ENCODE measurements around the gene NCR2. TPM values are rescaled to one million over a fixed set of nuclear protein-coding genes. Genes with fewer than 3 reads are reported as not detected.

The NCR2 gene
- total RNA-seq, 2 experiments from 2014 or later, result not detected

GRCh38 chr6:41298785-41299502 lies 36.5 kb upstream of the NCR2 start:
- ChIA-PET CTCF (ENCODE audit: unreplicated experiment) (no interaction called here), POLR2A (interaction anchor here (0.6 to 1.0 kb wide), 3 partner anchors 9 to 19 kb away, joined by 3 to 5 read pairs (median 4); no protein-coding TSS in a partner anchor)
- Histone ChIP-seq H3K36me3 (ENCODE audit: insufficient read depth, low read length) (no peaks in the 10 kb centered on the region), H3K4me2 (ENCODE audit: low read length) (peak overlapping the region; percentile 51), H3K9me3 (ENCODE audit: low read length) (peaks cover 26% of the 10 kb centered on the region; the same call in 1 of the 2 replicates), H3K9me2 (ENCODE audit: insufficient read depth, low read length) (no peaks in the 10 kb centered on the region), H3K4me3 (ENCODE audit: low read depth, low read length, poor library complexity, severe bottlenecking) (peak overlapping the region; percentile 18), H3K27ac (ENCODE audit: low read depth, low read length, poor library complexity, severe bottlenecking) (peak overlapping the region; percentile 7), H3K79me2 (ENCODE audit: insufficient read depth, low read depth, low read length) (no peaks in the 10 kb centered on the region), H3K4me1 (ENCODE audit: insufficient read depth, low read length, poor library complexity, severe bottlenecking) (peaks cover 15% of the 10 kb centered on the region), H4K20me1 (ENCODE audit: insufficient read depth, low read length) (no peaks in the 10 kb centered on the region; the same call in 1 of the 2 replicates), H2AFZ (ENCODE audit: low read length) (peak overlapping the region; percentile 64)
- no TSS peak for BruUV-seq (replicated peaks)
- TF ChIP-seq, protein P1, sequence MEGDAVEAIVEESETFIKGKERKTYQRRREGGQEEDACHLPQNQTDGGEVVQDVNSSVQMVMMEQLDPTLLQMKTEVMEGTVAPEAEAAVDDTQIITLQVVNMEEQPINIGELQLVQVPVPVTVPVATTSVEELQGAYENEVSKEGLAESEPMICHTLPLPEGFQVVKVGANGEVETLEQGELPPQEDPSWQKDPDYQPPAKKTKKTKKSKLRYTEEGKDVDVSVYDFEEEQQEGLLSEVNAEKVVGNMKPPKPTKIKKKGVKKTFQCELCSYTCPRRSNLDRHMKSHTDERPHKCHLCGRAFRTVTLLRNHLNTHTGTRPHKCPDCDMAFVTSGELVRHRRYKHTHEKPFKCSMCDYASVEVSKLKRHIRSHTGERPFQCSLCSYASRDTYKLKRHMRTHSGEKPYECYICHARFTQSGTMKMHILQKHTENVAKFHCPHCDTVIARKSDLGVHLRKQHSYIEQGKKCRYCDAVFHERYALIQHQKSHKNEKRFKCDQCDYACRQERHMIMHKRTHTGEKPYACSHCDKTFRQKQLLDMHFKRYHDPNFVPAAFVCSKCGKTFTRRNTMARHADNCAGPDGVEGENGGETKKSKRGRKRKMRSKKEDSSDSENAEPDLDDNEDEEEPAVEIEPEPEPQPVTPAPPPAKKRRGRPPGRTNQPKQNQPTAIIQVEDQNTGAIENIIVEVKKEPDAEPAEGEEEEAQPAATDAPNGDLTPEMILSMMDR (conservative IDR thresholded peaks at IDR 0.05; ENCODE audit: low read length), result no peak
- TF ChIP-seq EZH2phosphoT487 (IDR thresholded peaks at IDR 0.05; ENCODE audit: borderline replicate concordance, low read depth, low read length), result no peak
- intact Hi-C loops (cut with micrococcal nuclease; ENCODE audit: unreplicated experiment), result no loop called here
- DNase-seq (ENCODE audit: low spot score), result peak; percentile 55

- intact Hi-C loops (cut with micrococcal nuclease; ENCODE audit: unreplicated experiment), result no loop called here
- TF ChIP-seq EZH2phosphoT487 (IDR thresholded peaks at IDR 0.05; ENCODE audit: borderline replicate concordance, low read depth, low read length), result no peak
- TF ChIP-seq, protein P1 (conservative IDR thresholded peaks at IDR 0.05; ENCODE audit: low read length), result no peak
- H3K27ac ChIP-seq (ENCODE audit: low read depth, low read length, poor library complexity, severe bottlenecking), result no peak overlapping the region
- no peak overlapping the region for H3K4me3 ChIP-seq (ENCODE audit: low read depth, low read length, poor library complexity, severe bottlenecking)
- no TSS peak for BruUV-seq (replicated peaks)
- peaks cover 15% of the 10 kb centered on the region for H3K4me1 ChIP-seq (ENCODE audit: insufficient read depth, low read length, poor library complexity, severe bottlenecking)
- no peak for DNase-seq (ENCODE audit: low spot score)
- H3K9me3 ChIP-seq (ENCODE audit: low read length), result peaks cover 20% of the 10 kb centered on the region; the same call in 1 of the 2 replicates
- CTCF ChIA-PET (ENCODE audit: unreplicated experiment), result no interaction called here
- POLR2A ChIA-PET, result no interaction called here
- no peaks in the 10 kb centered on the region for H3K9me2 ChIP-seq (ENCODE audit: insufficient read depth, low read length)
- H2AFZ ChIP-seq (ENCODE audit: low read length), result no peak overlapping the region
- H3K36me3 ChIP-seq (ENCODE audit: insufficient read depth, low read length), result no peaks in the 10 kb centered on the region
- no peaks in the 10 kb centered on the region for H3K79me2 ChIP-seq (ENCODE audit: insufficient read depth, low read depth, low read length)
- H3K4me2 ChIP-seq (ENCODE audit: low read length), result no peak overlapping the region
- no peaks in the 10 kb centered on the region; the same call in 1 of the 2 replicates for H4K20me1 ChIP-seq (ENCODE audit: insufficient read depth, low read length)
Observed at GRCh38 chr6:41302638-41303037, 32.8 kb upstream of the NCR2 start.

All from OCI-LY7 (cell line).